RPMI7951 (cell line): ENCODE measurements around the gene PLCL2. TPM values are rescaled to one million over a fixed set of nuclear protein-coding genes. Genes with fewer than 3 reads are reported as not detected.
"Not testable (repeated sequence)": the region's sequence is repeated elsewhere in the genome, so short reads cannot be mapped to it uniquely, and the experiment has no call there.

Source experiments
- DNase-seq: peaks from one replicate; pipeline ENCODE4 v3.0.0-alpha.2; 2012; ENCODE audit warnings: low read depth
- total RNA-seq: library from RNA; depleted of rRNA; stranded (reverse); fragments of >200 nt; shearing (Covaris generic); gene quantifications from 2 replicates; pipeline ENCODE4 v1.2.3, GENCODE V29; 2014

The PLCL2 gene
- total RNA-seq, 1 experiment from 2014 or later, result 0.12 TPM

- DNase-seq, result no peak
Observed at GRCh38 chr3:17119201-17120072, 234.7 kb downstream of the PLCL2 start.

GRCh38 chr3:17120115-17120514 is 235.4 kb downstream of the PLCL2 start:
- no peak for DNase-seq

GRCh38 chr3:17121336-17121735 is 236.6 kb downstream of the PLCL2 start:
- no peak for DNase-seq

GRCh38 chr3:17122758-17123157 is 238.0 kb downstream of the PLCL2 start:
- DNase-seq, result no peak

- no peak for DNase-seq
Observed at GRCh38 chr3:17125738-17126442, 241.1 kb downstream of the PLCL2 start.

GRCh38 chr3:17128671-17129070 is 243.9 kb downstream of the PLCL2 start:
- not testable (repeated sequence) for DNase-seq

- DNase-seq, result no peak
Observed at GRCh38 chr3:17129556-17129955, 244.8 kb downstream of the PLCL2 start.

GRCh38 chr3:17130956-17131355 is 246.2 kb downstream of the PLCL2 start:
- DNase-seq, result no peak

- no peak for DNase-seq
Observed at GRCh38 chr3:17132286-17133115, 247.7 kb downstream of the PLCL2 start.

GRCh38 chr3:17133632-17134545 is 249.1 kb downstream of the PLCL2 start:
- peak; percentile 39 for DNase-seq

- no peak for DNase-seq
Observed at GRCh38 chr3:17135696-17136095, 250.9 kb downstream of the PLCL2 start.

- DNase-seq, result no peak
Observed at GRCh38 chr3:17136136-17136721, 251.5 kb downstream of the PLCL2 start.

GRCh38 chr3:17137321-17137826 is 252.6 kb downstream of the PLCL2 start:
- DNase-seq, result no peak

- no peak for DNase-seq
Observed at GRCh38 chr3:17138246-17139039, 253.7 kb downstream of the PLCL2 start.
